Suprapubic skin (tissue), 4 donors: ENCODE data around the gene CCM2L. TPM values are rescaled to one million over a fixed set of nuclear protein-coding genes. Genes with fewer than 3 reads are reported as not detected.

Source experiments
- DNase-seq, 2 donors: peaks; one replicate each; pipeline ENCODE4 v3.0.0-alpha.2; 2019; ENCODE audit warnings: low spot score in 2 of 2
- H3K27ac ChIP-seq: fragments of 200-600 bp; sonication (generic); one replicate; pipeline ENCODE4 v1.5.1; 2019
- H3K27me3 ChIP-seq: fragments of 200-600 bp; sonication (generic); one replicate; pipeline ENCODE4 v1.5.1; 2019
- H3K36me3 ChIP-seq: fragments of 200-600 bp; sonication (generic); one replicate; pipeline ENCODE4 v1.5.1; 2019
- H3K4me1 ChIP-seq: fragments of 200-600 bp; sonication (generic); one replicate; pipeline ENCODE4 v1.5.1; 2019
- H3K4me3 ChIP-seq: fragments of 200-600 bp; sonication (generic); one replicate; pipeline ENCODE4 v1.5.1; 2019; ENCODE audit warnings: mild to moderate bottlenecking
- H3K9me3 ChIP-seq: fragments of 200-600 bp; sonication (generic); one replicate; pipeline ENCODE4 v1.5.1; 2019
- EP300 ChIP-seq: sonication (generic); formaldehyde crosslinking; IDR thresholded peaks from one replicate; pipeline ENCODE4 v1.6.1; 2017; ENCODE audit warnings: antibody characterized with exemption
- POLR2A ChIP-seq, 2 donors: fragments of 450-650 bp; IDR thresholded peaks; one replicate each; pipeline ENCODE4 v1.6.1; 2017; ENCODE audit warnings: antibody characterized with exemption in 2 of 2, mild to moderate bottlenecking in 2 of 2, moderate library complexity in 2 of 2
- POLR2AphosphoS5 ChIP-seq, 3 donors: sonication (generic); formaldehyde crosslinking; IDR thresholded peaks; one replicate each; pipeline ENCODE4 v1.6.1; 2017; ENCODE audit warnings: antibody characterized with exemption in 3 of 3
- WGBS: methylation state at CpG from one replicate; pipeline ENCODE4 v1.1.5; 2018; 5-methylcytosine and 5-hydroxymethylcytosine counted together
- total RNA-seq, 4 donors: library from RNA; depleted of rRNA; stranded (reverse); fragments of >200 nt; gene quantifications; one replicate each; pipeline ENCODE4 v1.1.0, GENCODE V29; 2016
- TF ChIP-seq, protein P1 (sequence below), 2 donors: fragments of 200-600 bp in 1 of 2; fragments of 450-650 bp in 1 of 2; sonication (generic) in 1 of 2; IDR thresholded peaks; one replicate each; pipeline ENCODE4 v1.5.1; 2016 to 2019; ENCODE audit warnings: antibody characterized with exemption in 2 of 2, mild to moderate bottlenecking in 1 of 2, moderate library complexity in 1 of 2

Gene CCM2L
- total RNA-seq, 4 donors from 2014 or later: 0.62 to 3.4 (median 1.4) TPM

DNA sequence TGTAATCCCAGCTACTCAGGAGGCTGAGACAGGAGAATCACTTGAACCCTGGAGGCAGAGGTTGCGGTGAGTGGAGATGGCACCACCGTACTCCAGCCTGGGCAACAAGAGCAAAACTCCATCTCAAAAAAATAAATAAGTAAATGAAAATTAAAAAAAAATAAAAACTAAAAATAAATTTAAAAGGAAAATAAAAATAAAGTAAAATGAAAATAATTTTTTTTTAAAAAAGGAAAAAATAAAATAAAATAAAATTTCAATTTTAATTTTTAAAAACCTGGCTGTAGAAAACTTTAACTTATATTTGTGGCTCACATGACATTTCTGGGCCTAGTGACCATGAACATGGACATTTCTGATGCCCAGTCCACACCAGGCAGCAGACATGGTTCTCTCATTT, 57.9 kb downstream of the CCM2L start:
- Histone ChIP-seq H3K4me3 (no peak overlapping the region), H3K27ac (no peak overlapping the region), H3K36me3 (no peaks in the 10 kb centered on the region), H3K9me3 (no peaks in the 10 kb centered on the region), H3K4me1 (no peaks in the 10 kb centered on the region), H3K27me3 (peaks cover 7% of the 10 kb centered on the region)
- WGBS: 47% methylated on average over 2 of the region's 2 CpGs
- DNase-seq: no peak
- TF ChIP-seq POLR2A (IDR thresholded peaks at IDR 0.05) (no peak), POLR2AphosphoS5 (IDR thresholded peaks at IDR 0.05) (no peak), EP300 (no peak)
- TF ChIP-seq, protein P1, sequence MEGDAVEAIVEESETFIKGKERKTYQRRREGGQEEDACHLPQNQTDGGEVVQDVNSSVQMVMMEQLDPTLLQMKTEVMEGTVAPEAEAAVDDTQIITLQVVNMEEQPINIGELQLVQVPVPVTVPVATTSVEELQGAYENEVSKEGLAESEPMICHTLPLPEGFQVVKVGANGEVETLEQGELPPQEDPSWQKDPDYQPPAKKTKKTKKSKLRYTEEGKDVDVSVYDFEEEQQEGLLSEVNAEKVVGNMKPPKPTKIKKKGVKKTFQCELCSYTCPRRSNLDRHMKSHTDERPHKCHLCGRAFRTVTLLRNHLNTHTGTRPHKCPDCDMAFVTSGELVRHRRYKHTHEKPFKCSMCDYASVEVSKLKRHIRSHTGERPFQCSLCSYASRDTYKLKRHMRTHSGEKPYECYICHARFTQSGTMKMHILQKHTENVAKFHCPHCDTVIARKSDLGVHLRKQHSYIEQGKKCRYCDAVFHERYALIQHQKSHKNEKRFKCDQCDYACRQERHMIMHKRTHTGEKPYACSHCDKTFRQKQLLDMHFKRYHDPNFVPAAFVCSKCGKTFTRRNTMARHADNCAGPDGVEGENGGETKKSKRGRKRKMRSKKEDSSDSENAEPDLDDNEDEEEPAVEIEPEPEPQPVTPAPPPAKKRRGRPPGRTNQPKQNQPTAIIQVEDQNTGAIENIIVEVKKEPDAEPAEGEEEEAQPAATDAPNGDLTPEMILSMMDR (IDR thresholded peaks at IDR 0.05): no peak

DNA sequence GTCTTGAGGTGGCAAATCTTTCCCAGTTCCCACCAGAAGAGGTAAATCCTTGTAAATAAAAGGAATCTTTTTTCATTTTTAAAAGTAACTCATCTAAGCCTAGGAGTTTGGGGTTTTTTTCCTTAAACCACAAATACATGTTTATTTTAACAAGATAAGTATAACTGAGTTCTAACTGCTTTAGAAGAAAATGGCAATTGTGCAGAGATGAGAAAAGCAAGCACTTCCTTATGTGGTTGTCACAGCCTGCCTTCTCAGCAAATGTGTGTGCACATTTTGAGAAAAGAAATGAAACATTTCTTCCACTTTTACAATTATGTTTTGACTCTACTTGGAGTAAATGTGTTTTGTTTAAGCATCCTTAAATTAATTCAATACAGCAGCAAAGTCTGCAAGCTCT, 59.5 kb downstream of the CCM2L start:
- H3K27ac ChIP-seq: no peak overlapping the region
- no peak for DNase-seq
- no peaks in the 10 kb centered on the region for H3K4me1 ChIP-seq
- TF ChIP-seq, protein P1 (IDR thresholded peaks at IDR 0.05): no peak
- no peak for TF ChIP-seq EP300
- no peak for TF ChIP-seq POLR2AphosphoS5 (IDR thresholded peaks at IDR 0.05)
- no peak for TF ChIP-seq POLR2A (IDR thresholded peaks at IDR 0.05)
- H3K36me3 ChIP-seq: no peaks in the 10 kb centered on the region
- H3K27me3 ChIP-seq: peaks cover 6% of the 10 kb centered on the region
- H3K9me3 ChIP-seq: no peaks in the 10 kb centered on the region
- H3K4me3 ChIP-seq: no peak overlapping the region

GRCh38 chr20:32070282-32070681, 60.0 kb downstream of the CCM2L start:
- no peak for DNase-seq
- Histone ChIP-seq H3K4me3 (no peak overlapping the region), H3K9me3 (no peaks in the 10 kb centered on the region), H3K27ac (no peak overlapping the region), H3K4me1 (no peaks in the 10 kb centered on the region), H3K27me3 (peaks cover 6% of the 10 kb centered on the region), H3K36me3 (no peaks in the 10 kb centered on the region)
- WGBS: 86% methylated on average over 1 of the region's 1 CpG
- TF ChIP-seq EP300: no peak
- no peak for TF ChIP-seq POLR2A (IDR thresholded peaks at IDR 0.05)
- TF ChIP-seq, protein P1 (IDR thresholded peaks at IDR 0.05): no peak
- TF ChIP-seq POLR2AphosphoS5 (IDR thresholded peaks at IDR 0.05): no peak

- H3K36me3 ChIP-seq: no peaks in the 10 kb centered on the region
- peaks cover 6% of the 10 kb centered on the region for H3K27me3 ChIP-seq
- no peaks in the 10 kb centered on the region for H3K9me3 ChIP-seq
- H3K27ac ChIP-seq: no peak overlapping the region
- WGBS: 37% methylated on average over 4 of the region's 4 CpGs
- H3K4me3 ChIP-seq: no peak overlapping the region
- TF ChIP-seq EP300 (no peak), POLR2A (IDR thresholded peaks at IDR 0.05) (no peak), POLR2AphosphoS5 (IDR thresholded peaks at IDR 0.05) (no peak)
- TF ChIP-seq, protein P1 (IDR thresholded peaks at IDR 0.05): no peak
- no peak for DNase-seq
- H3K4me1 ChIP-seq: no peaks in the 10 kb centered on the region
Observed at GRCh38 chr20:32070690-32071213, 60.5 kb downstream of the CCM2L start.

GRCh38 chr20:32071395-32072167, 61.3 kb downstream of the CCM2L start:
- no peak for DNase-seq
- no peaks in the 10 kb centered on the region for H3K36me3 ChIP-seq
- 78% methylated on average over 14 of the region's 17 CpGs for WGBS
- no peaks in the 10 kb centered on the region for H3K9me3 ChIP-seq
- TF ChIP-seq, protein P1 (IDR thresholded peaks at IDR 0.05): no peak
- no peak for TF ChIP-seq POLR2A (IDR thresholded peaks at IDR 0.05)
- peaks cover 6% of the 10 kb centered on the region for H3K27me3 ChIP-seq
- H3K4me1 ChIP-seq: no peaks in the 10 kb centered on the region
- no peak overlapping the region for H3K27ac ChIP-seq
- H3K4me3 ChIP-seq: no peak overlapping the region
